Measurements from ENCODE around the gene HIF3A. TPM values are rescaled to one million over a fixed set of nuclear protein-coding genes. Genes with fewer than 3 reads are reported as not detected.

Gene HIF3A
- total and polyA plus RNA-seq, 2 of the 8 experiments (the other 6 are each of a cell fraction or from before 2014, with no cell fraction given), result 38.6 to 38.8 TPM

- Histone ChIP-seq H4K91ac (replicated peaks; ENCODE audit: insufficient read length, low read length) (no peak overlapping the region), H3K4ac (replicated peaks; ENCODE audit: insufficient read length, low read depth, low read length) (no peak overlapping the region), H4K5ac (ENCODE audit: insufficient read length, low read depth, low read length) (no peak overlapping the region), H4K8ac (ENCODE audit: extremely low read depth, insufficient read depth, low read length) (no peak overlapping the region), H3K56ac (replicated peaks; ENCODE audit: insufficient read length, low read depth, low read length) (no peak overlapping the region), H3K79me1 (ENCODE audit: low read depth, low read length) (peaks cover 11% of the 10 kb centered on the region), H3K23ac (ENCODE audit: insufficient read length) (no peak overlapping the region), H2BK12ac (ENCODE audit: low read depth, low read length) (no peak overlapping the region), H2BK5ac (ENCODE audit: low read depth, low read length) (no peak overlapping the region), H3K14ac (ENCODE audit: insufficient read length) (no peak overlapping the region), H3K36me3 (ENCODE audit: control insufficient read depth in 2 of 4, insufficient read depth in 4 of 4, low read length in 3 of 4) (peaks cover 0 to 1% (median under 1%) of the 10 kb centered on the region in 4 experiments; a peak in 4 of 8 replicates), H3K4me2 (ENCODE audit: insufficient read depth in 1 of 2, low read depth in 2 of 2, low read length in 2 of 2) (peak overlapping the region; percentile 59 to 91), H3K18ac (ENCODE audit: extremely low read depth, low read length) (no peak overlapping the region), H3K27ac (ENCODE audit: low read depth, low read length) (no peak overlapping the region), H4K20me1 (replicated peaks in 1 of 2; ENCODE audit: control insufficient read depth in 1 of 2, insufficient read depth in 2 of 2, low read length in 2 of 2) (peaks cover 8 to 18% of the 10 kb centered on the region in 2 experiments), H2AFZ (ENCODE audit: low read length) (no peak overlapping the region), H3K79me2 (ENCODE audit: control insufficient read depth in 1 of 2, insufficient read depth in 2 of 2, low read length in 2 of 2) (peaks cover 8 to 51% of the 10 kb centered on the region in 2 experiments; a peak in 3 of 4 replicates), H2AK5ac (ENCODE audit: low read depth, low read length) (no peak overlapping the region), H2BK20ac (ENCODE audit: low read length) (no peak overlapping the region), H2BK120ac (replicated peaks; ENCODE audit: low read depth, low read length) (no peak overlapping the region), H3K9me3 (ENCODE audit: insufficient read depth in 2 of 2, low read depth in 1 of 2, low read length in 1 of 2) (peaks cover 0 to 2% of the 10 kb centered on the region in 2 experiments; a peak in 1 of 4 replicates), H3K9ac (replicated peaks in 1 of 4; ENCODE audit: extremely low read depth in 1 of 4, low read depth in 3 of 4, low read length in 3 of 4) (no peak overlapping the region), H2BK15ac (ENCODE audit: low read length) (no peak overlapping the region), H3K27me3 (replicated peaks in 1 of 4; ENCODE audit: control insufficient read depth in 3 of 4, extremely low read depth in 1 of 4, insufficient read depth in 3 of 4, low read length in 3 of 4) (no peaks in the 10 kb centered on the region), H3K4me3 (ENCODE audit: extremely low read depth in 1 of 4, insufficient read depth in 2 of 4, low read depth in 3 of 4, low read length in 4 of 4) (peak overlapping the region; percentile 10 to 95 (median 80); a peak in 7 of 8 replicates), H3K4me1 (replicated peaks in 1 of 4; ENCODE audit: control insufficient read depth in 3 of 4, insufficient read depth in 4 of 4, low read length in 3 of 4) (peaks cover 3 to 16% (median 5%) of the 10 kb centered on the region in 4 experiments), H3K23me2 (ENCODE audit: low read depth, low read length) (peaks cover 2% of the 10 kb centered on the region; the same call in 1 of the 2 replicates)
- no peak for FAIRE-seq
- ChIA-PET POLR2A (ENCODE audit: partially characterized antibody) (interaction anchor here (0.6 to 1.4 kb wide), 2 partner anchors 48 to 117 kb away, joined by 4 to 5 read pairs; no protein-coding TSS in a partner anchor), CTCF (ENCODE audit: partially characterized antibody) (interaction anchor here (0.6 to 4.3 kb wide), 14 partner anchors 9 to 257 kb away, joined by 3 to 58 read pairs (median 4); partner anchors contain the start of genes CCDC8 and HIF3A)
- no peak for TF ChIP-seq HDAC6 (IDR thresholded peaks at IDR 0.05; ENCODE audit: low read depth, low read length)
- peak; percentile 12; the same call in 1 of the 2 replicates for TF ChIP-seq KDM1A (IDR thresholded peaks at IDR 0.05; ENCODE audit: borderline replicate concordance, low read length)
- 89% methylated on average over 5 of the region's 5 CpGs; no CpG with 5 or more reads in 1 of the 2 experiments for WGBS, 2 experiments (ENCODE audit: extremely low coverage in 1 of 2, insufficient coverage in 1 of 2, insufficient read length in 1 of 2, insufficient replicate concordance in 2 of 2, low coverage in 1 of 2, low lambda C conversion rate in 2 of 2, missing lambda C conversion rate in 1 of 2)
- DNase-seq (ENCODE audit: low read depth in 1 of 2, low spot score in 2 of 2), result no peak
Measured at GRCh38 chr19:46347985-46348384, 51.1 kb downstream of the HIF3A start.

Measured in H1 (cell line).